ENCODE measurements around the gene TACC2.
A peak's percentile ranks its signal among the peaks of the same experiment; 100 is the strongest.
"Not testable (repeated sequence)": the region's sequence is repeated elsewhere in the genome, so short reads cannot be mapped to it uniquely, and the experiment has no call there.

Gene TACC2

GRCh38 chr10:122198631-122199030 lies 209.7 kb downstream of the TACC2 start:
- no peak for DNase-seq

- DNase-seq = peak; percentile 18
Observed at GRCh38 chr10:122199070-122199469, 210.1 kb downstream of the TACC2 start.

GRCh38 chr10:122199689-122200088 lies 210.7 kb downstream of the TACC2 start:
- DNase-seq = no peak

DNA sequence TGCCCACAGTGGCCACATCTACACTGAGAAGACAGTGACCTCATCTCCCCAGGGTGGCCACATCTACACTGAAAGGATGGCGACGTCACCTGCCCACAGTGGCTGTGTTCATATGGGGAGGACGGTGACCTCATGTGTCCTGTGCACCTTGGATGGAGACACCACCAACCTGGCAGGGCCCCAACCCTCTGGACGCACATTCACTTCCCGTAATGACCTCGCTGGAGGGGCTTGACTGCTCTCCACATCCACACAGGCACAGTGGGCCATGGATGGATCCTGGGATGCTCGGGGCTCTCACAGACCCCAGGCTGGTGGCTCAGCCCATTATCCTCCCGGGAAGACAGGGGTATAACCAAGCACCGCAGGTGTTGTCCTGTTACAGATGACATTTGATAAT lies 212.4 kb downstream of the TACC2 start:
- no peak for DNase-seq

DNA sequence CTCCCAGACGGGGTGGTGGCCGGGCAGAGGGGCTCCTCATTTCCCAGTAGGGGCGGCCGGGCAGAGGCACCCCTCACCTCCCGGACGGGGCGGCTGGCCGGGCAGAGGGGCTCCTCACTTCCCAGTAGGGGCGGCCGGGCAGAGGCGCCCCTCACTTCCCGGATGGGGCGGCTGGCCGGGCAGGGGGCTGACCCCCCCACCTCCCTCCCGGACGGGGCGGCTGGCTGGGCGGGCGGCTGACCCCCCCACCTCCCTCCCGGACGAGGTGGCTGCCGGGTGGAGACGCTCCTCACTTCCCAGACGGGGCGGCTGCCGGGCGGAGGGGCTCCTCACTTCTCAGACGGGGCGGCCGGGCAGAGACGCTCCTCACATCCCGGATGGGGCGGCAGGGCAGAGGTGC lies 214.2 kb downstream of the TACC2 start:
- not testable (repeated sequence) for DNase-seq

DNA sequence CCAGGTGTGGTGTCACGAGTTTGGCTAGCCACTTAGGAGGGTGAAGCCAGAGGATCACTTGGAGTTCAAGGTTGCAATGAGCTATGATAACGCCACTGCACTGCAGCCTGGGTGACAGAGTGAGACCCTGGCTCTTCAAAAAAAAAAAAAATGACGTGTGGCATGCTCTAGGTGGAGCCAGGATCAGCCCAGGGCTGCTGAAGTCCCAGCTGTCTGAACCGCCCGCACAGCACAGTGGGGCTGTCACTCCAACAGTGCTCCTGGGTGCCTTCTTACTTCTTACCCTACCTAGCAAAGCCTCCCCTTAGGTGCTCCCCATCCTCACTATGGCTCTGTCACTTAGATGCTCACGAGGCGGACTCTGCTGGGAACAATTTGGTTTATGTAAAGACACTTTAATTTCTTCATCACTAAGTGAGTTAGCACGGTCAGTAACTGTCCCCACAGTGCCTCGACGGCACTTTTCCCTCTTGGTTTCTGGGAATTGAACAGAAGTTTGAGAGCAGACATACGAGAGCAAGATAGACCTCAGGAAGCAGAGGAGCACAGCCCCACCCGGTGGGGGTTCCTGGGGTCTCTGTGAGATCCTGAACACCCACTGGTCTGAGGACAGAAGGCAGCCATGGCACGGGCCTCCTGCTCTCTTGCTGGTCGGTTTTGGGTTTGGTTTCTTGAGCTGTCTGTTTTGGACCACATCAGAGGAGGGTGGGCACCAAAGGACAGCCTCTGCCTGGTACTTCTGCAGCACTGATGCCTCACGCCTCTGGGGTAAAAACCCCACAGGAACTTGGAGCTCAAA lies 215.9 kb downstream of the TACC2 start:
- DNase-seq = no peak

- DNase-seq = no peak
Observed at GRCh38 chr10:122206471-122207065, 217.6 kb downstream of the TACC2 start.

DNA sequence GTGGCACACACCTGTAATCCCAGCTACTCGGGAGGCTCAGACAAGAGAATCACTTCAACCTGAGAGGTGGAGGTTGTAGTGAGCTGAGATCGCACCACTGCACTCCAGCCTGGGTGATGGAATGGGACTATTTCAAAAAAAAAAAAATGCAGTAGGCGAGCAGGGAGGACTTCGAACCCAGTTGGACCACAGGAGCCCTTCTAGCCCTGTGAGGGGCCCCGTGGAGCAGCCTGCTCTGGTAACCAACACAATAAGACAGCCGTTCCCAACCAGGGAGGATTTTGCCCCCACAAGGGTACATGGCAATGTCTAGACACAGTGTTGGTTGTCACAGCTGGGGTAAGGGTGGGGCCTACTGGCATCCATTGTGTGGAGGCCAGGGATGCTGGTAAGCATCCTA lies 218.2 kb downstream of the TACC2 start:
- DNase-seq = no peak

- DNase-seq = no peak
Observed at GRCh38 chr10:122207596-122207995, 218.6 kb downstream of the TACC2 start.

DNA sequence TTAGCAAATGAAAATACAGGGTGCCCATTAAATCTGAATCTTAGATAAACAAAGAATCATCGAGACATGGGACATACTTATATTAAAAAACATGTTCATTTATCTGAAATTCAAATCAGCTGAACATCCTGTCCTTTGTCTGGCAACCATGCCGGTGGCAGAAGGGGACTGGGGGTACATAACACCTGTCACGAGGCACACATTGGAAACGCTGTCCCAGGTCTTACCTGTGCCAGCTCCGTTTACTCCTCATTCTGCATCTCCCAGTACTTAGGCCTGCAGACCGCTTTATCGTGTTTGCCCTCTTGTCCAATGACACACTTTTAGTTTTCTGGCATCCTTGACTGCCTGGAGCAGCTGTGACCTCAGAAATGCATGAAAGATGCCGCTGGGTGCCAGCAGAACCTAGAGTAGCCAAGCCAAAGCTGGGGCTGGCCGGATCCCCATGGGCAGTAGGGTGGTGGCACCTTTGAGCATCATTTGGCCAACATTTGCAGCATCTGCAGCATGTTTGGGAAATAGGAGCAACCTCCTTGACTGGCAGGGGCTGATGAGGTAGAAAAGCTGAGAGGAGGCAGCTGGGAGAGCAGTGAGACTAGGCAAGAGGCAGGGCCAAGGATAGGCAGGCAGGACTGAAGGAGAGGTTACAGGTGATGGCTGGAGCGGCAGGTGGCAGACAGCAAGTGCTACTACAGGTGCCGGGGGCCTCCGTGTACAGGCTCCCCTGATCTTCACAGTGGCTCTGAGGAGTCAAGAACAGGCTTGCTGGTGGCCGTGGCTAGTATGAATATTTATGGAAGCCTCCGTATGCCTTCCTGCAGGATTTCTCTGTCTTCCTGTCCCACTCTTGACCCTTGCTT lies 219.8 kb downstream of the TACC2 start:
- no peak for DNase-seq

DNA sequence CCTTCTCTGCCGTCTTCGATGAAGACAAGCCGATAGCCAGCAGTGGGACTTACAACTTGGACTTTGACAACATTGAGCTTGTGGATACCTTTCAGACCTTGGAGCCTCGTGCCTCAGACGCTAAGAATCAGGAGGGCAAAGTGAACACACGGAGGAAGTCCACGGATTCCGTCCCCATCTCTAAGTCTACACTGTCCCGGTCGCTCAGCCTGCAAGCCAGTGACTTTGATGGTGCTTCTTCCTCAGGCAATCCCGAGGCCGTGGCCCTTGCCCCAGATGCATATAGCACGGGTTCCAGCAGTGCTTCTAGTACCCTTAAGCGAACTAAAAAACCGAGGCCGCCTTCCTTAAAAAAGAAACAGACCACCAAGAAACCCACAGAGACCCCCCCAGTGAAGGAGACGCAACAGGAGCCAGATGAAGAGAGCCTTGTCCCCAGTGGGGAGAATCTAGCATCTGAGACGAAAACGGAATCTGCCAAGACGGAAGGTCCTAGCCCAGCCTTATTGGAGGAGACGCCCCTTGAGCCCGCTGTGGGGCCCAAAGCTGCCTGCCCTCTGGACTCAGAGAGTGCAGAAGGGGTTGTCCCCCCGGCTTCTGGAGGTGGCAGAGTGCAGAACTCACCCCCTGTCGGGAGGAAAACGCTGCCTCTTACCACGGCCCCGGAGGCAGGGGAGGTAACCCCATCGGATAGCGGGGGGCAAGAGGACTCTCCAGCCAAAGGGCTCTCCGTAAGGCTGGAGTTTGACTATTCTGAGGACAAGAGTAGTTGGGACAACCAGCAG lies 221.7 kb downstream of the TACC2 start:
- DNase-seq = no peak

DNA sequence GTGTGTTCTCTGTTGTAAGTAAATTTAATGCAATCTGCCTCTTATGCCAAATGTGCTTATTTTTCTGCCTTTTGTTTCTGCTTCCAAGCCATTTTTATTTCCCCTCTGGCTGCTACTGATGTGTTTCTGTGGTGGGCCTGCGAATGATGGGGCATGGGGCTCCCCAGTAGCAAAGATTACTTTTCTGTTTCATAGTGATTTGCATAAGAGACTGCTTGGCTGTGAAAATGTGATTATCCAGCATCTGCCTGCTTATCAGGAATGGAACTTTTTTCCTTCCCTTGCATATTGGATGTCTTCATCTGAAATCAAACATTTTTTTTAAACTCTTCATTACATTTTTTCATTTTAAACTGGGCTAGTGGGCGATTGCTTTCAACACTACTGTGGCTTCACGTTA lies 224.4 kb downstream of the TACC2 start:
- no peak for DNase-seq

- DNase-seq = no peak
Observed at GRCh38 chr10:122213766-122214165, 224.8 kb downstream of the TACC2 start.

DNA sequence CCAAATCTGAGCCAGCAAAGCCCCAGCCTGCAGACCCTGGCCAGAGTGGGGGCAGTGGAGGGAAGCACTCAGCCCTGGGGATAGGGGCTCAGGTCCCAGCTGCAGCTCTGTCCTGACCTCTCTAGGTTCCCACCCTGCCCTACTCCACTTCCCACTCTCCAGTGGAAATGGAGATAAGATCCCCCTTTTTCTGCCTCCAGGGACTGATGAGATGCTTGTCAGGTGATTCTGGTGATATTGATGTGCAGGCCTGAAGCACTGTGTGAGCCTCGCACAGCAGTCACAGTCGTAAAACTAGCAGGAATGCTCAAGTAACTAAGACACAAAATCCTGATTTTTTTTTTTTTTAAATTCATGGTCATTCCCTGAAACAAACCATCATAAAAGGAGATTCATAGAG lies 227.1 kb downstream of the TACC2 start:
- no peak for DNase-seq

GRCh38 chr10:122219340-122219739 lies 230.4 kb downstream of the TACC2 start:
- no peak for DNase-seq

GRCh38 chr10:122220736-122221135 lies 231.8 kb downstream of the TACC2 start:
- no peak for DNase-seq

DNA sequence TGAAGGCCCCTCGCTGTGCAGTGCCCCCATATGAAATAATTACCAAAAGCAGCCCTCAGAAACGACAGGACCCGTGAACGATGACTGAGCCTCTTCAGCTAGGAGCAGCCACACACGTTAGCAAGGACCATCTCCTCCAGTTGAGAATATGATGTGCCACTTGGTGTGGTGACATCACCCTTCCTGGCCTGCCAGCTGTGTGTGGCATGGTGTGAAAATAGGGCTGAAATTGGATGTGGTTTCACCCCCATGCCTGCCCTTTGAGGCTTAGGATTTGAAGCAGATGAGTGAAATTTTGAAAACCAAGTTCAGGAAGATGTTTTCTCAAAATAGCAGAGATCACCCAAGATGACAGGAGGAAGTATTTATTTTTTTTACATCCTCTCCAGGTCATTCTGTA lies 233.0 kb downstream of the TACC2 start:
- peak; percentile 10 for DNase-seq

DNA sequence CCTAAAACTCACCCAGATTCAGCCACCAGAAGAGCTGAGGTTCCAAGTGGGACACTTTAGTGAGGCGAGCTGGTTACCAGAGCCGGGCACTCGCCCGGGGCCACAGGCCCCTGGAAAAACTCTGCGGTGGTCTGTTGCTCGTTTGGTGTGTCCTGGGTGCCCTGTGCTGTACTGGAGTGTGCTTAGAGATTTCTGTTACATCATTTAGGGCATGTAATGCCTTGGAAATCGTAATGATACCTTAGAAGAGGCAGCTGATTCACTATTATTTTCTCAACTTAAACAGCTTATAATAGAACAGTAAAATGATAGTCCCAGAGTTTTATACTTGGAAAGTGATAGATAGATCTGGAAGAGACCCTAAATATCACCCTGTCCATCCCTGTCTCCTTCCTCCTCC lies 233.7 kb downstream of the TACC2 start:
- DNase-seq = no peak

DNA sequence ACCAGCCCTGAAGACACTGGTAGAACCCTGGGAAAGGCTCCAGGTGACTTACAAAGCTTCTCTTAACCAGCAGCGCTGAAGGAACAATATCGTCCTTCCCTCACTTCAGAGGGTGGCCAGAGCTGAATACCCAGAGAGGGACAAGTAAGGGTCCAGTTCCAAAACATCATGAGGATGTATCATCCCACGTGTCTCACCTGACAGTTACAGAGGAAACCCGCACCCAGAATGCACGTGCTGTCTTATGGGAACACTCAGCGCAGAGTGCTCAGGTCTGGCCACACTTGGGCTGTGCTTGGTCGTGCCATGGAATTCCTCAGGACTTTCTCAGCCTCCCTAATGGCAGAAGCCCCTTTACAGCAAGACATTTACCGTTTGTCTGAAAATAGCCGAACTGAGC lies 235.2 kb downstream of the TACC2 start:
- no peak for DNase-seq

DNA sequence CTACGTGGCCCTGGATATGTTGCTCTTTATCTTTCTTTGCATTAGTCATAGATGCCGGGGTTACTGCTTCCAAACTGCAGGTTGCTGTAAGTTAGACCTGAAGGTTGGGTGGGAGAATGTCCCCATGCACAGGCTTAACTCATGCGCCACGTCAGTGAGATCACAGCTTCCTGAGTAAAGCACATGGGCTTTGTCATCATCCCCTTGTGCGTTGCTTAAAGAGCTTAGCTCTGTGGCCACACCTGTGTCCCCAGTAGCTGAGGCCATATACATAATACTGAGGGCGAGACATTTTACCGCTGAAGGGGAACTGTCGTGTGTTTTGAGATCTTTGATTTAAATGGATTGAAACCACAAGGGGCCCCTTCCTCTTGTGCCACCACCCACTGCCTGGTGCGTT lies 236.4 kb downstream of the TACC2 start:
- DNase-seq = no peak

DNA sequence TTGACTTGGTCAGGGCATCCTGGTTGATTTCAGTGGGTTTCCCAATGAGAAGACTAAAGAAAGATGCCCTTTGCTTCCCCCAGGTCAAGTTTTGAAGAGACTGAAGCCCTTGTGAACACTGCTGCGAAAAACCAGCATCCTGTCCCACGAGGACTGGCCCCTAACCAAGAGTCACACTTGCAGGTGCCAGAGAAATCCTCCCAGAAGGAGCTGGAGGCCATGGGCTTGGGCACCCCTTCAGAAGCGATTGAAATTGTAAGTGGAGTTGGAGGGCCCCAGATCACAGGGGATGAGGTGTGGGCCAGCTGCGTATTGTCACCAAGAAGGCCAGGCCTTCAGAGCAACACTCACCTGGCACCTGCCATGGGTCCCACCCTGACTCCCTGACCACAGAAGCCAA lies 238.8 kb downstream of the TACC2 start:
- no peak for DNase-seq

DNA sequence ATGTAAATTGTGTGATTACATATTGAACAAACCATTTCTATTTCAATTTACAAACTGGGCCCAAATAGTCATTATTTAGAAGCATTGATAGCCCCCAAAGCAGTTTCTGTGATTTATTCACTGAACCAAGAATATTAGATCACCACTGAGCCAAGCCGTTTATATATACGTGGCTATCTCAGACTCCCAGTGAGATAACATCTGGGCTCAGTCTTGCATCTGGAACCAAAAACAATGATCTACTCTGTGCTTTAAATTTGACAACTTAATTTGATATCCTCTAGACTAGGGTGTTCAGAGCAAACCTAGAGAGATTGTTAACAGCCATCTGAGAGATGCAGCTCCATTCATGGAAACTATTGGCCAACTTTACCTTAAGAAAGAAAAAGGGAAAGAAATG lies 240.7 kb downstream of the TACC2 start:
- no peak for DNase-seq

GRCh38 chr10:122230222-122230621 lies 241.3 kb downstream of the TACC2 start:
- DNase-seq = no peak
